ENCODE data around the gene PMP22. TPM values are rescaled to one million over a fixed set of nuclear protein-coding genes. Genes with fewer than 3 reads are reported as not detected.
"Not testable (repeated sequence)": the region's sequence is repeated elsewhere in the genome, so short reads cannot be mapped to it uniquely, and the experiment has no call there.

PMP22 gene
- total RNA-seq, 5 donors from 2014 or later (not counting 1 experiment from before 2014, with no cell fraction given): 0.20 to 0.76 (median 0.44) TPM; not detected in 2

DNA sequence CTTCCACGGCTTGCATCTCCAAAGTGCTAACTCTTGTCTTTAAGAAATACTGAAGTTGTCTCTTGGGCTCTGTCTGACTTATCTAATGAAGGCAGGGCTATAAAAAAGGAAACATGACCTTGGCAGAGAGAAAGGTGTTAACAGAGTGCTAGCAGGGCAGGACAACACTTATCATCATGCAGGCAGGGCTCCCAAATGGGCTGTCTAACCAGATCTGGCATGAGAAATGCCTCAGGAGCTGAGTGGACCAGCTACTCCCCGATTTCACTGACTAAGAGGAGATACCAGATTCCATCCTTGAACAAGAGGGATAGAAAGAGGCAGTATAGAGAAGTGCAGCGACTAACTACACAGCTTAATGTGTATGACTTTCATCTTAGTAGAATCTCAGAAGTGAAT lies 32.6 kb downstream of the PMP22 start:
- no CpG with 5 or more reads among the region's 3 CpGs for WGBS (ENCODE audit: insufficient coverage)
- Mint-ChIP-seq H3K4me3 (no peak overlapping the region), H3K36me3 (no peaks in the 10 kb centered on the region), H3K27me3 (peaks cover 7 to 9% of the 10 kb centered on the region in 2 donors), H3K27ac (no peak overlapping the region), H3K9me3 (no peaks in the 10 kb centered on the region), H3K4me1 (peaks cover 0 to 10% (median 6%) of the 10 kb centered on the region in 3 donors)
- ATAC-seq (replicated peaks in 1 of 4) (no peak), DNase-seq (no peak)
- no peaks in the 10 kb centered on the region for H3K4me1 ChIP-seq (ENCODE audit: control insufficient read depth in 1 of 2, extremely low read depth in 1 of 2, insufficient read depth in 2 of 2, low read length in 2 of 2)
- H3K4me3 ChIP-seq (ENCODE audit: control insufficient read depth in 1 of 2, extremely low read depth in 1 of 2, low read length in 1 of 2): no peak overlapping the region
- H3K9me3 ChIP-seq: no peaks in the 10 kb centered on the region
- ChIA-PET POLR2A (no interaction called here), CTCF (no interaction called here)
- H3K27me3 ChIP-seq (replicated peaks in 1 of 2; ENCODE audit: control insufficient read depth in 2 of 2, extremely low read depth in 1 of 2, insufficient read depth in 2 of 2, low read length in 1 of 2): peaks cover 0 to 4% of the 10 kb centered on the region in 2 experiments
- no peak overlapping the region for H3K27ac ChIP-seq (ENCODE audit: low read length)
- no peaks in the 10 kb centered on the region for H3K36me3 ChIP-seq (ENCODE audit: control insufficient read depth in 2 of 2, extremely low read depth in 1 of 2, insufficient read depth in 1 of 2, low read length in 1 of 2)

DNA sequence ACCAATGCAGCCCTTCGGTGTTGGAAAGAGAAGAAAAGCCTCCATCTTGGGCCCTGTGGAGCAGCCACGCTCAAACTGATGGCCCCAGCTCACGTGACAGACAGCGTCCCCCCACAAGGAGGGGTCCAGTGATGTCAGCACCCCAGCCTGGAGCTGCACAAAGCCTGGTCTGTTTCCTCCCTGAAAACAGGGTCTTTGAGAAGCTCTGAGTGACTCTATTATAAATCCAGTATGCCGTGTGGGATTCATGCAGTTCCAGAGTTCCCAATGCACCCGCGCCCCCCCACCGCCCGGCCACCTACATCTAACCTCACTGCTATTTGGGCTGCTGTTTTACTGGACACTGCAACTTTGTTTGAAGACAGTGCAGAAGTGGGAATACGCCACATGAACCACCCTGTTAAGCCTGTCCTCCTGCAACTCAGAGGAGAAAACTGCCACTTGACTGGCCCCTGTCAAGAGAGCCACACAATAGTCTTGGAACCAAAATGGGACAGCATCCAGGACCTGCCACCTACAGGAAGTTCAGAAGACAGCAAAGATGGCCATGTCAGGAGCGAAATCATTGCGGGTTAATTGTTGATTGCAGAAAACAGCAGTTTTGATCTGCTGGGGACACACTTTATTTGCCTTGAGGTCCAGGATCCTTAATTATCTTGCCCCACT lies 33.1 kb downstream of the PMP22 start:
- POLR2A ChIA-PET: no interaction called here
- H3K9me3 Mint-ChIP-seq: no peaks in the 10 kb centered on the region

DNA sequence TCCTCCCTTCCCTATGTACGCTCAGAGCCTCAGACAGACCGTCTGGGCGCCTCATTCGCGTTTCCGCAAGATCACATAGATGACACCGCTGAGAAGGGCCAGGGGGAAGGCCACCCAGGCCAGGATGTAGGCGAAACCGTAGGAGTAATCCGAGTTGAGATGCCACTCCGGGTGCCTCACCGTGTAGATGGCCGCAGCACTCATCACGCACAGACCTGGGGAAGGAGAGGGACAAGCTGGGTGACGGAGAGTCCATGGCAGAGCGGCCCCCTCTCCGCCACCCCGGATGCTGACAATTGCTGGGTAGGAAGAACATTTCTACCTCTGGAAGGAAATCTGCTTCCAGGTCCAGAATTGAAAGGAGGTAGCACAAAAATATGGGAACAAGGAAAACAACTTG lies 34.3 kb downstream of the PMP22 start:
- ChIA-PET POLR2A (no interaction called here), CTCF (no interaction called here)
- Histone ChIP-seq H3K27me3 (replicated peaks in 1 of 2; ENCODE audit: control insufficient read depth in 2 of 2, extremely low read depth in 1 of 2, insufficient read depth in 2 of 2, low read length in 1 of 2) (peaks cover 0 to 4% of the 10 kb centered on the region in 2 experiments), H3K4me1 (ENCODE audit: control insufficient read depth in 1 of 2, extremely low read depth in 1 of 2, insufficient read depth in 2 of 2, low read length in 2 of 2) (no peaks in the 10 kb centered on the region), H3K4me3 (ENCODE audit: control insufficient read depth in 1 of 2, extremely low read depth in 1 of 2, low read length in 1 of 2) (no peak overlapping the region), H3K27ac (ENCODE audit: low read length) (no peak overlapping the region), H3K36me3 (ENCODE audit: control insufficient read depth in 2 of 2, extremely low read depth in 1 of 2, insufficient read depth in 1 of 2, low read length in 1 of 2) (no peaks in the 10 kb centered on the region), H3K9me3 (no peaks in the 10 kb centered on the region)
- peaks cover 6 to 9% of the 10 kb centered on the region in 2 donors for H3K27me3 Mint-ChIP-seq
- no peaks in the 10 kb centered on the region for H3K9me3 Mint-ChIP-seq
- H3K4me3 Mint-ChIP-seq: no peak overlapping the region
- H3K27ac Mint-ChIP-seq: no peak overlapping the region
- WGBS (ENCODE audit: insufficient coverage): 90% methylated on average over 16 of the region's 18 CpGs
- DNase-seq (no peak), ATAC-seq (replicated peaks in 1 of 4) (no peak)
- H3K36me3 Mint-ChIP-seq: no peaks in the 10 kb centered on the region
- no peaks in the 10 kb centered on the region for H3K4me1 Mint-ChIP-seq

More for the DNA sequence above, 33.1 kb downstream of the PMP22 start:
- Histone ChIP-seq H3K36me3 (ENCODE audit: control insufficient read depth in 2 of 2, extremely low read depth in 1 of 2, insufficient read depth in 1 of 2, low read length in 1 of 2) (no peaks in the 10 kb centered on the region), H3K27me3 (replicated peaks in 1 of 2; ENCODE audit: control insufficient read depth in 2 of 2, extremely low read depth in 1 of 2, insufficient read depth in 2 of 2, low read length in 1 of 2) (peaks cover 0 to 4% of the 10 kb centered on the region in 2 experiments), H3K9me3 (no peaks in the 10 kb centered on the region), H3K4me1 (ENCODE audit: control insufficient read depth in 1 of 2, extremely low read depth in 1 of 2, insufficient read depth in 2 of 2, low read length in 2 of 2) (no peaks in the 10 kb centered on the region), H3K27ac (ENCODE audit: low read length) (no peak overlapping the region), H3K4me3 (ENCODE audit: control insufficient read depth in 1 of 2, extremely low read depth in 1 of 2, low read length in 1 of 2) (no peak overlapping the region)
- DNase-seq: no peak
- H3K4me3 Mint-ChIP-seq: no peak overlapping the region
- ATAC-seq (replicated peaks in 1 of 4): no peak
- WGBS (ENCODE audit: insufficient coverage): 60% methylated on average over 8 of the region's 12 CpGs
- CTCF ChIA-PET: no interaction called here
- no peak overlapping the region for H3K27ac Mint-ChIP-seq
- peaks cover 0 to 10% (median 6%) of the 10 kb centered on the region in 3 donors for H3K4me1 Mint-ChIP-seq
- H3K27me3 Mint-ChIP-seq: peaks cover 7% of the 10 kb centered on the region in 2 donors
- no peaks in the 10 kb centered on the region for H3K36me3 Mint-ChIP-seq

DNA sequence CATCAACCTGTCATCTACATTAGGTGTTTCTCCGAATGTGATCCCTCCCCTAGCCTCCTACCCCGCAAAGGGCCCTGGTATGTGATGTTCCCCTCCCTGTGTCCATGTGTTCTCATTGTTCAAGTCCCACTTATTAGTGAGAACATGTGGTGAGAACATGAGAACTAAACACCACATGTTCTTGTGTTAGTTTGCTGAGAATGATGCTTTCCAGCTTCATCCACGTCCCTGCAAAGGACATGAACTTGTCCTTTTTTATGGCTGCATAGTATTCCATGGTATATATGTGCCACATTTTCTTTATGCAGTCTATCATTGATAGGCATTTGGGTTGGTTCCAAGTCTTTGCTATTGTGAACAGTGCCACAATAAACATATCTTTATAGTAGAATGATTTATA lies 43.3 kb downstream of the PMP22 start:
- CTCF ChIA-PET; H3K4me3 Mint-ChIP-seq; H3K36me3 ChIP-seq (ENCODE audit: control insufficient read depth in 2 of 2, extremely low read depth in 1 of 2, insufficient read depth in 1 of 2, low read length in 1 of 2); H3K4me1 ChIP-seq (ENCODE audit: control insufficient read depth in 1 of 2, extremely low read depth in 1 of 2, insufficient read depth in 2 of 2, low read length in 2 of 2); H3K27me3 ChIP-seq (replicated peaks in 1 of 2; ENCODE audit: control insufficient read depth in 2 of 2, extremely low read depth in 1 of 2, insufficient read depth in 2 of 2, low read length in 1 of 2); H3K27ac Mint-ChIP-seq; H3K9me3 Mint-ChIP-seq; DNase-seq; H3K4me1 Mint-ChIP-seq; H3K36me3 Mint-ChIP-seq; ATAC-seq (replicated peaks in 1 of 4); H3K27ac ChIP-seq (ENCODE audit: low read length); H3K4me3 ChIP-seq (ENCODE audit: control insufficient read depth in 1 of 2, extremely low read depth in 1 of 2, low read length in 1 of 2); H3K27me3 Mint-ChIP-seq; H3K9me3 ChIP-seq; POLR2A ChIA-PET: not testable (repeated sequence)
- no CpG with 5 or more reads among the region's 3 CpGs for WGBS (ENCODE audit: insufficient coverage)

DNA sequence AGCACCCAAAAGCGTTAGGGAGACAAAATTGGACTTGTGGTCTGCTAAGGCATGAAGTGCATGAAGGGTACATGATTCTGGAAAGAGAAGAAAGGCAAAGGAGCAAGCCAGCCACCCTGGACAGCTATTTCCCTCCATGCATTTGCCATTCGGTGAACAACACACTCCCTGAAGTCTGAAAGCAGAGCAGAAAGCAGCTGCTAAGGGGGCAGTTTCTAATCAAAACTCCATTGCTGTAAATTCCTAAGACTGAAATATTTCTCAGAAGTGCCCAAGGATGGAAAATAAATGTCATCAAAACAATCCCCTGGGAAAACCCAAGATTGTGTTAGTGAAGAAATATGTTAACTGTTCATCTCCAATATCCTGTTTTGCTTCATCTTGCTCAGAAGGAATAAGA lies 44.3 kb downstream of the PMP22 start:
- 80% methylated on average over 1 of the region's 2 CpGs for WGBS (ENCODE audit: insufficient coverage)

DNA sequence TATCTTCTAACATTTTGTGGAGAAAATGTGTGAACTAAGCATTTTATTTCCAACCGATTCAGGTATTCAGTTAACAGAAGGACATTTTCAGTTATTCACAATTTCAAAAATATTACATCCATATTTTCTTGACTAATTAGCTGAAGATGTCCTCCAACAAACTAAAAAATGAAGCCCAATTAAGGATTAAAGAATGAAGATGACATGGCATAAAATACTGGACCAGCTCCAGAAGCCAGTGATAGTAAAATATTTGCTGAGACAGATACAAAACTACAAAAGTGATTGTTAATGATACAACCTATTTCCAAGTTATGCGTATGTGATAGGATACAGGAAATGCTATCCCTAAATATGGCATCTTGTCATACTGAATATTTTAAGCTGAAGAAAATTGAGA lies 48.6 kb downstream of the PMP22 start:
- H3K4me3 Mint-ChIP-seq: no peak overlapping the region
- CTCF ChIA-PET: no interaction called here
- Histone ChIP-seq H3K4me3 (ENCODE audit: control insufficient read depth in 1 of 2, extremely low read depth in 1 of 2, low read length in 1 of 2) (no peak overlapping the region), H3K27me3 (replicated peaks in 1 of 2; ENCODE audit: control insufficient read depth in 2 of 2, extremely low read depth in 1 of 2, insufficient read depth in 2 of 2, low read length in 1 of 2) (peaks cover 0 to 4% of the 10 kb centered on the region in 2 experiments), H3K27ac (ENCODE audit: low read length) (no peak overlapping the region), H3K9me3 (no peaks in the 10 kb centered on the region), H3K36me3 (ENCODE audit: control insufficient read depth in 2 of 2, extremely low read depth in 1 of 2, insufficient read depth in 1 of 2, low read length in 1 of 2) (no peaks in the 10 kb centered on the region), H3K4me1 (ENCODE audit: control insufficient read depth in 1 of 2, extremely low read depth in 1 of 2, insufficient read depth in 2 of 2, low read length in 2 of 2) (no peaks in the 10 kb centered on the region)
- H3K4me1 Mint-ChIP-seq: no peaks in the 10 kb centered on the region
- no peak overlapping the region for H3K27ac Mint-ChIP-seq
- no peaks in the 10 kb centered on the region for H3K9me3 Mint-ChIP-seq
- POLR2A ChIA-PET: no interaction called here
- peaks cover 4 to 8% of the 10 kb centered on the region in 2 donors for H3K27me3 Mint-ChIP-seq
- WGBS (ENCODE audit: insufficient coverage): no CpG with 5 or more reads among the region's 2 CpGs
- no peaks in the 10 kb centered on the region for H3K36me3 Mint-ChIP-seq
- ATAC-seq (replicated peaks in 1 of 4) (no peak), DNase-seq (no peak)

More for the DNA sequence above, 44.3 kb downstream of the PMP22 start:
- Mint-ChIP-seq H3K27ac (no peak overlapping the region), H3K36me3 (no peaks in the 10 kb centered on the region), H3K4me1 (no peaks in the 10 kb centered on the region), H3K4me3 (no peak overlapping the region), H3K27me3 (peaks cover 2 to 3% of the 10 kb centered on the region in 2 donors), H3K9me3 (no peaks in the 10 kb centered on the region)
- no peak overlapping the region for H3K4me3 ChIP-seq (ENCODE audit: control insufficient read depth in 1 of 2, extremely low read depth in 1 of 2, low read length in 1 of 2)
- no peak overlapping the region for H3K27ac ChIP-seq (ENCODE audit: low read length)
- H3K27me3 ChIP-seq (replicated peaks in 1 of 2; ENCODE audit: control insufficient read depth in 2 of 2, extremely low read depth in 1 of 2, insufficient read depth in 2 of 2, low read length in 1 of 2): peaks cover 0 to 7% of the 10 kb centered on the region in 2 experiments
- ChIA-PET CTCF (no interaction called here), POLR2A (no interaction called here)
- no peaks in the 10 kb centered on the region for H3K36me3 ChIP-seq (ENCODE audit: control insufficient read depth in 2 of 2, extremely low read depth in 1 of 2, insufficient read depth in 1 of 2, low read length in 1 of 2)
- no peaks in the 10 kb centered on the region for H3K9me3 ChIP-seq
- no peaks in the 10 kb centered on the region for H3K4me1 ChIP-seq (ENCODE audit: control insufficient read depth in 1 of 2, extremely low read depth in 1 of 2, insufficient read depth in 2 of 2, low read length in 2 of 2)
- DNase-seq: no peak
- ATAC-seq (replicated peaks in 1 of 4): no peak

All from T-cell (primary cell).